H9 (cell line): Measurements from ENCODE around the gene SLC47A2. TPM values are rescaled to one million over a fixed set of nuclear protein-coding genes. Genes with fewer than 3 reads are reported as not detected.

Experiments used
- DNase-seq: peaks from one replicate; pipeline ENCODE4 v3.0.0-alpha.2; 2017
- H2AFZ ChIP-seq: one replicate; pipeline ENCODE4 v1.6.1; 2013; ENCODE audit warnings: mild to moderate bottlenecking, low read length, control low read depth, moderate library complexity
- H2AK5ac ChIP-seq: 2 replicates; pipeline ENCODE4 v1.6.1; 2013; ENCODE audit warnings: low read length, control low read depth, mixed read lengths; ENCODE audit not compliant: insufficient read length
- H2BK120ac ChIP-seq: one replicate; pipeline ENCODE4 v1.6.1; 2013; ENCODE audit warnings: low read depth, mild to moderate bottlenecking, low read length, control low read depth, inconsistent platforms; ENCODE audit not compliant: poor library complexity, severe bottlenecking
- H2BK12ac ChIP-seq: 2 replicates; pipeline ENCODE4 v1.6.1; 2013; ENCODE audit warnings: low read length, control low read depth, mixed read lengths, low read depth; ENCODE audit not compliant: insufficient read length
- H2BK15ac ChIP-seq: 2 replicates; pipeline ENCODE4 v1.6.1; 2013; ENCODE audit warnings: low read depth, low read length, control low read depth
- H2BK20ac ChIP-seq: one replicate; pipeline ENCODE4 v1.6.1; 2013; ENCODE audit warnings: low read depth, mild to moderate bottlenecking, low read length, control low read depth, inconsistent platforms; ENCODE audit not compliant: poor library complexity, severe bottlenecking
- H2BK5ac ChIP-seq: 2 replicates; pipeline ENCODE4 v1.6.1; 2013; ENCODE audit warnings: low read length, control low read depth, mixed read lengths; ENCODE audit not compliant: insufficient read length
- H3K14ac ChIP-seq: 2 replicates; pipeline ENCODE4 v1.6.1; 2013; ENCODE audit warnings: low read length, control low read depth; ENCODE audit not compliant: insufficient read depth
- H3K18ac ChIP-seq: 2 replicates; pipeline ENCODE4 v1.6.1; 2013; ENCODE audit warnings: low read depth, mild to moderate bottlenecking, mixed read lengths, low read length, control low read depth; ENCODE audit not compliant: insufficient read length
- H3K23ac ChIP-seq: 2 replicates; pipeline ENCODE4 v1.6.1; 2013; ENCODE audit warnings: low read length, control low read depth, mixed read lengths, low read depth; ENCODE audit not compliant: insufficient read length
- H3K23me2 ChIP-seq: 2 replicates; pipeline ENCODE4 v1.6.1; 2013; ENCODE audit warnings: low read depth, mild to moderate bottlenecking, mixed read lengths, low read length, control low read depth; ENCODE audit not compliant: insufficient read length, poor library complexity, severe bottlenecking
- H3K27ac ChIP-seq: 2 replicates; pipeline ENCODE4 v1.5.1; 2013; ENCODE audit warnings: low read length, control low read depth, mixed read lengths, low read depth; ENCODE audit not compliant: insufficient read length
- H3K27me3 ChIP-seq: 2 replicates; pipeline ENCODE4 v1.6.1; 2013; ENCODE audit warnings: low read length, control low read depth, inconsistent platforms; ENCODE audit not compliant: insufficient read depth
- H3K4ac ChIP-seq: 2 replicates; pipeline ENCODE4 v1.6.1; 2013; ENCODE audit warnings: low read depth, mild to moderate bottlenecking, control low read depth, inconsistent platforms, low read length, moderate library complexity
- H3K4me1 ChIP-seq: 2 replicates; pipeline ENCODE4 v1.6.1; 2013; ENCODE audit warnings: low read length, control low read depth, inconsistent platforms; ENCODE audit not compliant: insufficient read depth
- H3K4me2 ChIP-seq: 2 replicates; pipeline ENCODE4 v1.6.1; 2013; ENCODE audit warnings: low read length, control low read depth, mixed read lengths; ENCODE audit not compliant: insufficient read length, insufficient read depth
- H3K56ac ChIP-seq: 2 replicates; pipeline ENCODE4 v1.6.1; 2013; ENCODE audit warnings: low read depth, mild to moderate bottlenecking, mixed read lengths, low read length, control low read depth; ENCODE audit not compliant: insufficient read length
- H3K79me1 ChIP-seq: 2 replicates; pipeline ENCODE4 v1.6.1; 2013; ENCODE audit warnings: low read depth, mild to moderate bottlenecking, moderate library complexity, low read length, control low read depth, inconsistent platforms; ENCODE audit not compliant: insufficient read depth, poor library complexity, severe bottlenecking
- H3K79me2 ChIP-seq: 2 replicates; pipeline ENCODE4 v1.6.1; 2013; ENCODE audit warnings: low read length, control low read depth, inconsistent platforms; ENCODE audit not compliant: insufficient read depth
- H3K9ac ChIP-seq: 2 replicates; pipeline ENCODE4 v1.6.1; 2013; ENCODE audit warnings: low read length, control low read depth, mixed read lengths; ENCODE audit not compliant: insufficient read length; ENCODE audit errors: extremely low read depth
- H3K9me3 ChIP-seq: one replicate; pipeline ENCODE4 v1.6.1; 2013; ENCODE audit warnings: low read depth, low read length, inconsistent platforms; ENCODE audit not compliant: control insufficient read depth
- H3T11ph ChIP-seq: one replicate; pipeline ENCODE4 v1.6.1; 2013; ENCODE audit warnings: mild to moderate bottlenecking, low read length, control low read depth, inconsistent platforms
- H4K20me1 ChIP-seq: one replicate; pipeline ENCODE4 v1.6.1; 2013; ENCODE audit not compliant: control insufficient read depth, insufficient read length, insufficient read depth
- H4K5ac ChIP-seq: 2 replicates; pipeline ENCODE4 v1.6.1; 2013; ENCODE audit warnings: low read depth, mild to moderate bottlenecking, mixed read lengths, low read length, control low read depth; ENCODE audit not compliant: insufficient read length
- H4K8ac ChIP-seq: replicated peaks from 2 replicates; pipeline ENCODE4 v1.6.1; 2013; ENCODE audit warnings: low read length, control low read depth, mixed read lengths, low read depth; ENCODE audit not compliant: insufficient read length
- H4K91ac ChIP-seq: 2 replicates; pipeline ENCODE4 v1.6.1; 2013; ENCODE audit warnings: low read depth, mild to moderate bottlenecking, moderate library complexity, mixed read lengths, low read length, control low read depth; ENCODE audit not compliant: insufficient read length
- H3K27ac Mint-ChIP-seq, 3 experiments: 2 replicates in 2 of 3; 3 replicates in 1 of 3; pipeline ENCODE4 v1.8.0; 2020 to 2021; ENCODE audit warnings: mixed read lengths in 3 of 3, mild to moderate bottlenecking in 1 of 3, moderate library complexity in 1 of 3
- H3K27me3 Mint-ChIP-seq: 2 replicates; pipeline ENCODE4 v1.8.0; 2021; ENCODE audit warnings: low read depth, mild to moderate bottlenecking, moderate library complexity, mixed read lengths
- H3K36me3 Mint-ChIP-seq, 3 experiments: 2 replicates in 2 of 3; 3 replicates in 1 of 3; pipeline ENCODE4 v1.8.0; 2020 to 2021; ENCODE audit warnings: low read depth in 3 of 3, mixed read lengths in 3 of 3; ENCODE audit not compliant: insufficient read depth in 1 of 3
- H3K4me1 Mint-ChIP-seq, 2 experiments: 2 replicates each; pipeline ENCODE4 v1.8.0; 2020; ENCODE audit warnings: mixed read lengths in 2 of 2
- H3K4me3 Mint-ChIP-seq, 2 experiments: 2 replicates in 1 of 2; 3 replicates in 1 of 2; pipeline ENCODE4 v1.8.0; 2020 to 2021; ENCODE audit warnings: mild to moderate bottlenecking in 2 of 2, mixed read lengths in 2 of 2, moderate library complexity in 1 of 2
- H3K9me3 Mint-ChIP-seq, 2 experiments: 2 replicates in 1 of 2; 3 replicates in 1 of 2; pipeline ENCODE4 v1.8.0; 2020; ENCODE audit warnings: mild to moderate bottlenecking in 2 of 2, mixed read lengths in 2 of 2, moderate library complexity in 1 of 2
- WGBS: extraction: QIAGEN DNeasy Blood & Tissue Kit; methylation state at CpG from one replicate; pipeline ENCODE4 v1.1.7; 2013; ENCODE audit warnings: missing lambda C conversion rate, low lambda C conversion rate, mixed read lengths; ENCODE audit not compliant: insufficient read length; ENCODE audit errors: extremely low coverage; 5-methylcytosine and 5-hydroxymethylcytosine counted together
- total RNA-seq: library from RNA; stranded (reverse); gene quantifications from 2 replicates; pipeline ENCODE4 v1.2.1, GENCODE V29; 2021
- TF ChIP-seq, protein P1 (sequence below): fragments of 200-600 bp; sonication (generic); conservative IDR thresholded peaks from 3 replicates; pipeline ENCODE4 v1.8.0; 2021; ENCODE audit warnings: antibody characterized with exemption, mild to moderate bottlenecking

The SLC47A2 gene
- total RNA-seq, 1 experiment from 2014 or later, result not detected

DNA sequence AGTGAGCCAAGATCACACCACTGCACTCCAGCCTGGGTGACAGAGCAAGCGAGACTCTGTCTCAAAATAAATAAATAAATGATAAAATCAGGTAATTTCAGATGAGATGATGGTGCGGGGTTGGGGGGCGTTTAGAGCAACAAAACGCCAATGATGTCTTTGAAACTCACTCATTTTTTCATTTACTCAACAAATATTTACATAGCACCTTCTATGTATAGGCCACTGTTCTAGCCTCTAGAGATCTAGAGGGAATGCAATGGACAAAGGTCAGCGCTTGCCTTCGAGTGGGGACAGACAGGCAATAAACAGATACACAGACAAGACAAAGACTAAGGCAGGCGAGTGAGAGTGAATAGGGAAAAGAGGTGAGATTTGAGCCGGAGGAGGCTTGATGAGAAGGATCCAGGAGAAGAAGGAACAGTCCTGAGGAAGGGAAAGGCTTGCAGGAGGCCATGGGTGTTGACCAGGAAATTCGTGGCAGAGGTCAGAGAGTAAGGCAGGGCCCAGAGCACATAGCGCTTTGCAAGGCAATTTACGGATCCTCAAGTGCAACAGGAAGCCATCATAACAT, 17.7 kb upstream of the SLC47A2 start:
- H3K4me1 ChIP-seq, result no peaks in the 10 kb centered on the region
- H2BK12ac ChIP-seq, result no peak overlapping the region
- H3K9me3 Mint-ChIP-seq, result no peaks in the 10 kb centered on the region
- H3K56ac ChIP-seq, result no peak overlapping the region
- H3K23me2 ChIP-seq, result no peaks in the 10 kb centered on the region
- H2BK5ac ChIP-seq, result no peak overlapping the region
- H3K14ac ChIP-seq, result no peak overlapping the region
- no peaks in the 10 kb centered on the region for H3K79me2 ChIP-seq
- H2BK120ac ChIP-seq, result no peak overlapping the region
- H4K20me1 ChIP-seq, result no peaks in the 10 kb centered on the region
- no peaks in the 10 kb centered on the region for H3K27me3 ChIP-seq
- H3K4me2 ChIP-seq, result no peak overlapping the region
- no peak overlapping the region for H4K91ac ChIP-seq
- no peak overlapping the region for H3K23ac ChIP-seq
- H2BK15ac ChIP-seq, result no peak overlapping the region; the same call in 1 of the 2 replicates
- no peak overlapping the region for H2AK5ac ChIP-seq
- no peak overlapping the region for H3K4ac ChIP-seq
- no peak overlapping the region for H4K8ac ChIP-seq
- TF ChIP-seq, protein P1, sequence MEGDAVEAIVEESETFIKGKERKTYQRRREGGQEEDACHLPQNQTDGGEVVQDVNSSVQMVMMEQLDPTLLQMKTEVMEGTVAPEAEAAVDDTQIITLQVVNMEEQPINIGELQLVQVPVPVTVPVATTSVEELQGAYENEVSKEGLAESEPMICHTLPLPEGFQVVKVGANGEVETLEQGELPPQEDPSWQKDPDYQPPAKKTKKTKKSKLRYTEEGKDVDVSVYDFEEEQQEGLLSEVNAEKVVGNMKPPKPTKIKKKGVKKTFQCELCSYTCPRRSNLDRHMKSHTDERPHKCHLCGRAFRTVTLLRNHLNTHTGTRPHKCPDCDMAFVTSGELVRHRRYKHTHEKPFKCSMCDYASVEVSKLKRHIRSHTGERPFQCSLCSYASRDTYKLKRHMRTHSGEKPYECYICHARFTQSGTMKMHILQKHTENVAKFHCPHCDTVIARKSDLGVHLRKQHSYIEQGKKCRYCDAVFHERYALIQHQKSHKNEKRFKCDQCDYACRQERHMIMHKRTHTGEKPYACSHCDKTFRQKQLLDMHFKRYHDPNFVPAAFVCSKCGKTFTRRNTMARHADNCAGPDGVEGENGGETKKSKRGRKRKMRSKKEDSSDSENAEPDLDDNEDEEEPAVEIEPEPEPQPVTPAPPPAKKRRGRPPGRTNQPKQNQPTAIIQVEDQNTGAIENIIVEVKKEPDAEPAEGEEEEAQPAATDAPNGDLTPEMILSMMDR, result no peak
- no peak for DNase-seq
- H3K18ac ChIP-seq, result no peak overlapping the region
- H3K27me3 Mint-ChIP-seq, result peaks cover 7% of the 10 kb centered on the region
- H3K27ac Mint-ChIP-seq, result no peak overlapping the region
- H2BK20ac ChIP-seq, result no peak overlapping the region
- no peaks in the 10 kb centered on the region for H3K9me3 ChIP-seq
- H3K27ac ChIP-seq, result no peak overlapping the region
- H3K9ac ChIP-seq, result no peak overlapping the region
- no peak overlapping the region for H4K5ac ChIP-seq
- H3T11ph ChIP-seq, result no peak overlapping the region
- H3K79me1 ChIP-seq, result no peaks in the 10 kb centered on the region
- H3K4me3 Mint-ChIP-seq, result no peak overlapping the region
- no peaks in the 10 kb centered on the region for H3K36me3 Mint-ChIP-seq
- WGBS, result no CpG with 5 or more reads among the region's 11 CpGs
- no peaks in the 10 kb centered on the region for H3K4me1 Mint-ChIP-seq
- H2AFZ ChIP-seq, result no peak overlapping the region
